ENCODE results near the gene CSNK1E.

Gene CSNK1E

GRCh38 chr22:38314051-38314932, 2.9 kb downstream of the CSNK1E start:
- Histone ChIP-seq H3K4me3 (replicated peaks; ENCODE audit: insufficient read depth, low read length) (no peak overlapping the region), H3K27me3 (ENCODE audit: insufficient read depth, poor library complexity, severe bottlenecking) (no peaks in the 10 kb centered on the region), H3K27ac (replicated peaks) (no peak overlapping the region)
- TF ChIP-seq GABPA (IDR thresholded peaks at IDR 0.05; ENCODE audit: low read depth) (no peak), CTCF (IDR thresholded peaks at IDR 0.05; ENCODE audit: insufficient read depth, low read length) (no peak), SPI1 (IDR thresholded peaks at IDR 0.05; ENCODE audit: borderline replicate concordance, low read depth) (no peak), POLR2AphosphoS5 (IDR thresholded peaks at IDR 0.05; ENCODE audit: low read depth) (no peak), REST (IDR thresholded peaks at IDR 0.05; ENCODE audit: insufficient replicate concordance, low read depth) (no peak)
- no peak for DNase-seq (ENCODE audit: low read depth in 1 of 2, low spot score in 1 of 2)

- Histone ChIP-seq H3K27ac (replicated peaks) (no peak overlapping the region), H3K4me3 (replicated peaks; ENCODE audit: insufficient read depth, low read length) (no peak overlapping the region)
These were observed 3.8 kb downstream of the CSNK1E start for GRCh38 chr22:38313384-38313955.

More at GRCh38 chr22:38313384-38313955, 3.8 kb downstream of the CSNK1E start:
- TF ChIP-seq CTCF (IDR thresholded peaks at IDR 0.05; ENCODE audit: insufficient read depth, low read length) (no peak), POLR2AphosphoS5 (IDR thresholded peaks at IDR 0.05; ENCODE audit: low read depth) (no peak), SPI1 (IDR thresholded peaks at IDR 0.05; ENCODE audit: borderline replicate concordance, low read depth) (no peak), GABPA (IDR thresholded peaks at IDR 0.05; ENCODE audit: low read depth) (no peak), REST (IDR thresholded peaks at IDR 0.05; ENCODE audit: insufficient replicate concordance, low read depth) (no peak)
- DNase-seq (ENCODE audit: low read depth in 1 of 2, low spot score in 1 of 2): no peak
- no peaks in the 10 kb centered on the region for H3K27me3 ChIP-seq (ENCODE audit: insufficient read depth, poor library complexity, severe bottlenecking)

All from HL-60 (cell line).